HepG2 (cell line): ENCODE data around the gene ZNF184.

ENCODE experiments used
- CCAR2 ChIP-seq: fragments of 200-400 bp; formaldehyde crosslinking; optimal IDR thresholded peaks from 2 replicates; pipeline ENCODE3; 2018; ENCODE audit warnings: low read depth, mild to moderate bottlenecking, low read length, moderate library complexity
- FOSL2 ChIP-seq: sonication (generic); formaldehyde crosslinking; IDR thresholded peaks from 2 replicates; pipeline ENCODE4 v1.4.0; 2020; ENCODE audit warnings: missing genetic modification reagents
- FOXJ3 ChIP-seq: sonication (generic); formaldehyde crosslinking; IDR thresholded peaks from 2 replicates; pipeline ENCODE4 v1.4.0; 2020; ENCODE audit warnings: missing genetic modification reagents, mild to moderate bottlenecking, borderline replicate concordance
- GABPA ChIP-seq, 2 experiments: IDR thresholded peaks; 2 replicates each; pipeline ENCODE4 v1.6.1; 2011 to 2016; ENCODE audit warnings: low read depth in 2 of 2, low read length in 1 of 2, missing biosample characterization in 1 of 2, missing genetic modification characterization in 1 of 2
- GPN1 ChIP-seq: sonication (generic); formaldehyde crosslinking; IDR thresholded peaks from 2 replicates; pipeline ENCODE4 v1.5.1; 2020; ENCODE audit warnings: missing genetic modification reagents, borderline replicate concordance
- HBP1 ChIP-seq: IDR thresholded peaks from 2 replicates; pipeline ENCODE4 v1.6.1; 2016; ENCODE audit warnings: low read depth, control low read depth
- KDM4B ChIP-seq: sonication (generic); formaldehyde crosslinking; IDR thresholded peaks from 2 replicates; pipeline ENCODE4 v1.4.0; 2020; ENCODE audit warnings: missing genetic modification reagents
- PHF20 ChIP-seq: sonication (generic); formaldehyde crosslinking; IDR thresholded peaks from 2 replicates; pipeline ENCODE4 v1.5.0; 2020; ENCODE audit warnings: mild to moderate bottlenecking, missing genetic modification reagents
- REST ChIP-seq, 2 experiments: IDR thresholded peaks; 2 replicates each; pipeline ENCODE4 v1.6.1; 2011 to 2012; ENCODE audit warnings: low read length in 2 of 2, borderline replicate concordance in 1 of 2, low read depth in 1 of 2, mild to moderate bottlenecking in 1 of 2, moderate library complexity in 1 of 2
- ZNF292 ChIP-seq: sonication (generic); formaldehyde crosslinking; IDR thresholded peaks from 2 replicates; pipeline ENCODE4 v1.8.1; 2022; ENCODE audit warnings: mild to moderate bottlenecking, low read depth, missing genetic modification reagents, borderline replicate concordance
- ZNF709 ChIP-seq: sonication (generic); formaldehyde crosslinking; IDR thresholded peaks from 2 replicates; pipeline ENCODE4 v1.5.0; 2020; ENCODE audit warnings: mild to moderate bottlenecking, missing genetic modification reagents

- no peak for TF ChIP-seq REST (IDR thresholded peaks at IDR 0.05; ENCODE audit: borderline replicate concordance in 1 of 2, low read depth in 1 of 2, low read length in 2 of 2)
- no peak for TF ChIP-seq HBP1 (CRISPR knock-in tag)
- no peak for TF ChIP-seq GPN1 (CRISPR knock-in tag)
- no peak for TF ChIP-seq ZNF292
- no peak for TF ChIP-seq PHF20 (CRISPR knock-in tag)
- no peak for TF ChIP-seq ZNF709 (CRISPR knock-in tag)
- TF ChIP-seq KDM4B (CRISPR knock-in tag), result no peak
- TF ChIP-seq FOXJ3, result no peak
- TF ChIP-seq CCAR2, result no peak
- TF ChIP-seq FOSL2 (CRISPR knock-in tag), result no peak
- no peak for TF ChIP-seq GABPA (IDR thresholded peaks at IDR 0.05; ENCODE audit: low read depth, low read length)
- TF ChIP-seq GABPA (CRISPR knock-in tag; IDR thresholded peaks at IDR 0.05; ENCODE audit: low read depth), result no peak
Observed at GRCh38 chr6:27451660-27452390, 21.1 kb downstream of the ZNF184 start.
